H1 (cell line): ENCODE data around the gene DBH. TPM values are rescaled to one million over a fixed set of nuclear protein-coding genes. Genes with fewer than 3 reads are reported as not detected.

Experiments
- EZH2 ChIP-seq: fragments of 200-600 bp; sonication (generic); IDR thresholded peaks from 2 replicates; pipeline ENCODE4 v1.7.1; 2012; ENCODE audit warnings: low read depth, mild to moderate bottlenecking, moderate library complexity, low read length, inconsistent platforms; ENCODE audit not compliant: severe bottlenecking
- KDM1A ChIP-seq: fragments of 200-600, 300-600 bp; sonication (generic); IDR thresholded peaks from 2 replicates; pipeline ENCODE4 v1.7.1; 2016; ENCODE audit warnings: mild to moderate bottlenecking, low read length, borderline replicate concordance
- MAFK ChIP-seq: IDR thresholded peaks from 2 replicates; pipeline ENCODE4 v1.6.1; 2012; ENCODE audit warnings: low read depth, mild to moderate bottlenecking, improper control_type of control experiment, low read length
- NANOG ChIP-seq: IDR thresholded peaks from 2 replicates; pipeline ENCODE4 v1.6.1; 2011; ENCODE audit warnings: low read length, low read depth, mild to moderate bottlenecking, inconsistent platforms; ENCODE audit not compliant: insufficient read depth, poor library complexity, severe bottlenecking
- SP4 ChIP-seq: IDR thresholded peaks from 2 replicates; pipeline ENCODE4 v1.6.1; 2012; ENCODE audit warnings: low read length, inconsistent platforms
- polyA plus RNA-seq, 7 experiments: library from polyadenylated mRNA; depleted of rRNA in 3 of 7; stranded (reverse) in 5 of 7; unstranded in 2 of 7; fragments of >200 nt in 5 of 7; fragments of 200-250 nt in 2 of 7; gene quantifications; 1 replicate in 5 of 7; 2 replicates in 1 of 7; 4 replicates in 1 of 7; pipeline versions ENCODE4 v1.2.1 to v1.2.3, GENCODE V29; 2011 to 2013; ENCODE audit warnings: missing spikeins in 2 of 7, mixed read lengths in 2 of 7
- total RNA-seq: library from RNA; stranded (reverse); fragmentation: NEBNext Ultra II Directional; extraction: Animal tissue kit (Norgen Biotek cat#: 25700); gene quantifications from 2 replicates; pipeline ENCODE4 v1.2.1, GENCODE V29; 2021
- TF ChIP-seq, protein P1 (sequence below): IDR thresholded peaks from 2 replicates; pipeline ENCODE4 v1.6.1; 2011; ENCODE audit warnings: low read depth, mild to moderate bottlenecking, low read length; ENCODE audit not compliant: insufficient read depth
- TF ChIP-seq, protein P2 (sequence below): IDR thresholded peaks from 2 replicates; pipeline ENCODE4 v1.6.1; 2012; ENCODE audit warnings: low read length, inconsistent platforms

The DBH gene
- total and polyA plus RNA-seq, 2 of the 8 experiments (the other 6 are each of a cell fraction or from before 2014, with no cell fraction given) = 0.18 TPM; not detected in 1

- no peak for TF ChIP-seq MAFK
- TF ChIP-seq, protein P1, sequence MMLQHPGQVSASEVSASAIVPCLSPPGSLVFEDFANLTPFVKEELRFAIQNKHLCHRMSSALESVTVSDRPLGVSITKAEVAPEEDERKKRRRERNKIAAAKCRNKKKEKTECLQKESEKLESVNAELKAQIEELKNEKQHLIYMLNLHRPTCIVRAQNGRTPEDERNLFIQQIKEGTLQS = no peak
- no peak for TF ChIP-seq KDM1A
- TF ChIP-seq, protein P2, sequence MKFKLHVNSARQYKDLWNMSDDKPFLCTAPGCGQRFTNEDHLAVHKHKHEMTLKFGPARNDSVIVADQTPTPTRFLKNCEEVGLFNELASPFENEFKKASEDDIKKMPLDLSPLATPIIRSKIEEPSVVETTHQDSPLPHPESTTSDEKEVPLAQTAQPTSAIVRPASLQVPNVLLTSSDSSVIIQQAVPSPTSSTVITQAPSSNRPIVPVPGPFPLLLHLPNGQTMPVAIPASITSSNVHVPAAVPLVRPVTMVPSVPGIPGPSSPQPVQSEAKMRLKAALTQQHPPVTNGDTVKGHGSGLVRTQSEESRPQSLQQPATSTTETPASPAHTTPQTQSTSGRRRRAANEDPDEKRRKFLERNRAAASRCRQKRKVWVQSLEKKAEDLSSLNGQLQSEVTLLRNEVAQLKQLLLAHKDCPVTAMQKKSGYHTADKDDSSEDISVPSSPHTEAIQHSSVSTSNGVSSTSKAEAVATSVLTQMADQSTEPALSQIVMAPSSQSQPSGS = no peak
- TF ChIP-seq EZH2 = no peak
- no peak for TF ChIP-seq NANOG
- no peak for TF ChIP-seq SP4
These were observed 67.6 kb downstream of the DBH start (continued) for GRCh38 chr9:133703591-133704399.
